Adrenal gland (tissue), 5 donors: ENCODE measurements around the gene TSN.

ENCODE experiments used
- POLR2A ChIP-seq, 2 donors: fragments of 450-650 bp; IDR thresholded peaks; one replicate each; pipeline ENCODE4 v1.6.1; 2017; ENCODE audit warnings: antibody characterized with exemption in 2 of 2, mild to moderate bottlenecking in 2 of 2, moderate library complexity in 1 of 2
- TF ChIP-seq, protein P1 (sequence below), 6 experiments: fragments of 450-650 bp in 4 of 6; fragments of 200-600 bp in 2 of 6; sonication (generic) in 1 of 6; IDR thresholded peaks; 1 replicate in 5 of 6; 2 replicates in 1 of 6; pipeline versions ENCODE4 v1.5.1 to v1.8.0; 2016 to 2021; ENCODE audit warnings: antibody characterized with exemption in 6 of 6, mild to moderate bottlenecking in 2 of 6, moderate library complexity in 1 of 6
- donor health status: DM: no; HTN: no; CAD: no.

DNA sequence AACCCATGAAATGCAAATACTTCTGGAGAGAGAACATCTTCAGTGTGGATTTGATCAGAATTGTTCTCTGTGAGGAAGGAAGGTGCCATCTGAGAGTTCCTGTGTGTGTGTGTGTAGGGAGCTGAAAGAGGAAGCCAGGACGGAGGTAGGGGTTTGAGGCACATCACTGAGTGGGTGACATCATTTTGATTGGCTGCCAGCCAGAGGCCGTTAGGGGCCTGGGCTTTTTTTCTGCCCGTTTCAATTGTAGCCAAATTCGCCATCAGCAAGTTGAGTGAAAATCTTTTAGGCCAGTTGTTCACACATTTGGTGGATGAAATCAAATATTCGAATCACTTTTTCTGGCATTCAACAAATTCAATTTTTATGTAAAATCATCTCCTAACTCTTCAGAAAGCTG is 48.9 kb downstream of the TSN start:
- TF ChIP-seq, protein P1, sequence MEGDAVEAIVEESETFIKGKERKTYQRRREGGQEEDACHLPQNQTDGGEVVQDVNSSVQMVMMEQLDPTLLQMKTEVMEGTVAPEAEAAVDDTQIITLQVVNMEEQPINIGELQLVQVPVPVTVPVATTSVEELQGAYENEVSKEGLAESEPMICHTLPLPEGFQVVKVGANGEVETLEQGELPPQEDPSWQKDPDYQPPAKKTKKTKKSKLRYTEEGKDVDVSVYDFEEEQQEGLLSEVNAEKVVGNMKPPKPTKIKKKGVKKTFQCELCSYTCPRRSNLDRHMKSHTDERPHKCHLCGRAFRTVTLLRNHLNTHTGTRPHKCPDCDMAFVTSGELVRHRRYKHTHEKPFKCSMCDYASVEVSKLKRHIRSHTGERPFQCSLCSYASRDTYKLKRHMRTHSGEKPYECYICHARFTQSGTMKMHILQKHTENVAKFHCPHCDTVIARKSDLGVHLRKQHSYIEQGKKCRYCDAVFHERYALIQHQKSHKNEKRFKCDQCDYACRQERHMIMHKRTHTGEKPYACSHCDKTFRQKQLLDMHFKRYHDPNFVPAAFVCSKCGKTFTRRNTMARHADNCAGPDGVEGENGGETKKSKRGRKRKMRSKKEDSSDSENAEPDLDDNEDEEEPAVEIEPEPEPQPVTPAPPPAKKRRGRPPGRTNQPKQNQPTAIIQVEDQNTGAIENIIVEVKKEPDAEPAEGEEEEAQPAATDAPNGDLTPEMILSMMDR (IDR thresholded peaks at IDR 0.05), result no peak
- TF ChIP-seq POLR2A (IDR thresholded peaks at IDR 0.05), result no peak
